ENCODE measurements around the gene RAD51AP2.
A peak's percentile ranks its signal among the peaks of the same experiment; 100 is the strongest.

Gene RAD51AP2

DNA sequence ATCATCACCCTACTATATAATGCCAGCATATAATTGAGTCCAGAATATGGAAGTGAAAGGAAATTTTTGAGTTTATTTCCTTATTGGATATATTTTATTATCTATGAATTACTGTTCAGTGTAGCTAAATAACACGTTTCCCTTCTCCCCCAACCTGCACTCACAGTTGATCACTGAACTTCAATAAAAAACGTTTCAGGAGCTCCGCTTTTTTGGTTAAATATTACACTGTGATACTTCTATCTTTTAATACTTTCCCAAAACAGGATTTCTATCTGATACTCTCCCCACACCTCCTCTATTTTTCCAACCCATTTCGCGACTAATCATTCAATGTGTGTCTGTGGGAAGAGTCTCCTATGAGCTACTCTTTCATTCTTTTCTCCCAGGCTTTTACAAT lies 29.5 kb upstream of the RAD51AP2 start:
- Histone ChIP-seq H3K4me1 (ENCODE audit: insufficient read depth, insufficient read length) (peaks cover 2% of the 10 kb centered on the region), H3K27me3 (ENCODE audit: insufficient read depth, insufficient read length) (peaks cover 3% of the 10 kb centered on the region), H3K36me3 (ENCODE audit: insufficient read depth, insufficient read length, low read length) (no peaks in the 10 kb centered on the region), H3K4me3 (ENCODE audit: insufficient read length, low read depth) (no peak overlapping the region), H3K9me3 (ENCODE audit: insufficient read depth, low read length) (no peaks in the 10 kb centered on the region), H3K9ac (ENCODE audit: insufficient read length, low read depth) (no peak overlapping the region)
- TF ChIP-seq SUZ12 (IDR thresholded peaks at IDR 0.05; ENCODE audit: extremely low read depth, insufficient read depth, insufficient read length) = no peak
- TF ChIP-seq YY1 (IDR thresholded peaks at IDR 0.05; ENCODE audit: insufficient read depth, insufficient read length) = no peak
- no peak for TF ChIP-seq ZNF274 (IDR thresholded peaks at IDR 0.05; ENCODE audit: low read depth, low read length)
- no peak for DNase-seq (ENCODE audit: low read depth, low spot score)

DNA sequence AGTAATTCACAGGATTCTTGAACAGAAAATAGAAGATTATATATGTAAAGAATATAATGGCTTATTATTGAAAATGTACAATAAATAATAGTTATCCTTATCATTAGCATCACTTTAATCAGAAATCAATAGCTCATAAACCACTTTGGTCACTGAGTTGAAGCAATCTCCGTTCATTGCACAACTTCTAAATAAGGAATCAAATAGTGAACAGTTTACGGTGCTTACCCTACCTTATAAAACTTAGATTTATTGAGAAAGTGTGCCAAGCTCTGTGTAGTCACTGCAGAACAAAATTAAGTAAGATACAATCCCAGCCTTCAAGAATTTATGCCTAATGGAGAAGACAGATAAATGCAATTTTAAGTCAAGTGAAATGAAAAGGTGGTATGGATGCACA lies 29.0 kb upstream of the RAD51AP2 start:
- H3K9me3 ChIP-seq (ENCODE audit: insufficient read depth, low read length) = no peaks in the 10 kb centered on the region
- DNase-seq (ENCODE audit: low read depth, low spot score) = no peak
- no peak overlapping the region for H3K9ac ChIP-seq (ENCODE audit: insufficient read length, low read depth)
- H3K4me1 ChIP-seq (ENCODE audit: insufficient read depth, insufficient read length) = peaks cover 2% of the 10 kb centered on the region
- no peak for TF ChIP-seq ZNF274 (IDR thresholded peaks at IDR 0.05; ENCODE audit: low read depth, low read length)
- TF ChIP-seq YY1 (IDR thresholded peaks at IDR 0.05; ENCODE audit: insufficient read depth, insufficient read length) = no peak
- no peak for TF ChIP-seq SUZ12 (IDR thresholded peaks at IDR 0.05; ENCODE audit: extremely low read depth, insufficient read depth, insufficient read length)
- H3K36me3 ChIP-seq (ENCODE audit: insufficient read depth, insufficient read length, low read length) = no peaks in the 10 kb centered on the region
- H3K4me3 ChIP-seq (ENCODE audit: insufficient read length, low read depth) = no peak overlapping the region
- peaks cover 8% of the 10 kb centered on the region for H3K27me3 ChIP-seq (ENCODE audit: insufficient read depth, insufficient read length)

DNA sequence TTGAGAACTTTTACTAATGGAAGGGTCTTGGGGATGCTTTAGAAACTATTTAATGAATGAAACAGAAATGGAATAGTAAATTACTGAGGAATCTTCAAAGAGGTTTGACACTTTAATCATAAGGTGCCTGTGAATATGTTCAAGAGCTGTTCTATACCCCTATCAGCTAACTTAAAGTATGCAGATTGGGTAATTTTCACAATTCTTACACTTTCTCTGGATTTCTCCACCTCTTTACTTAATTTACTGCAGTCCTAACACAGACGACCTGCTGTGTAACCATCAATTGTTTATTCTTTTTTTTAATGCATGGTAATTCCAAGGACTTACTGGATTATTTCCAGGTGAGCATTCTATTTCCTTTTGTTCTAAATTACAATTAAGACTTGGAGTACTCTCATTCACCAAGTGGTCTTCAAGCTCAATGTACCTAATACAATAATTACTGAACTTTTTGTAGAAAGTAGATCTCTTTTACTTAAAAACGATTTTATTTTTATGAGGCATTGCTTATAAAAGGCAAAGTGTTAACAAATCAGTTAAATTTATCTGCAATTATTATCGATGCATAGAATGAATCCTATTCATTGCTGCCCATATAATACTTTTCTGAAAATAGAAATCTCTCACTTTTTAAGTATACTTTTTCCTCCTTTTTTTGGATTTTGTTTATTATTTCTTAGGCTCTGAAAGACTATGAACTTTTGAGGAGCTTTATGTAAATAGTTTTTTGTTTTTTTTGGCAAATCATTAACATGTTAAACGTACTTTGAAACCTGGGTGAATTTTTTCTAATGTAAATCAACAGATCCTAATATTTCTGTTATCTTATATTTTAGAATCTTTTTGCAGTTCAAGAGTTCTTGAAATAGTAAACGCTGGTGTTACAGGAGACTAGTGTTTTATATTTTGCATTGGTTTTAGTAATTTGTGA lies 27.7 kb upstream of the RAD51AP2 start:
- H3K36me3 ChIP-seq (ENCODE audit: insufficient read depth, insufficient read length, low read length) = no peaks in the 10 kb centered on the region
- H3K27me3 ChIP-seq (ENCODE audit: insufficient read depth, insufficient read length) = peaks cover 21% of the 10 kb centered on the region
- no peak overlapping the region for H3K9ac ChIP-seq (ENCODE audit: insufficient read length, low read depth)
- no peak overlapping the region for H3K4me3 ChIP-seq (ENCODE audit: insufficient read length, low read depth)
- TF ChIP-seq ZNF274 (IDR thresholded peaks at IDR 0.05; ENCODE audit: low read depth, low read length) (no peak), YY1 (IDR thresholded peaks at IDR 0.05; ENCODE audit: insufficient read depth, insufficient read length) (no peak)
- peaks cover 2% of the 10 kb centered on the region for H3K4me1 ChIP-seq (ENCODE audit: insufficient read depth, insufficient read length)
- H3K9me3 ChIP-seq (ENCODE audit: insufficient read depth, low read length) = no peaks in the 10 kb centered on the region
- DNase-seq (ENCODE audit: low read depth, low spot score) = no peak

DNA sequence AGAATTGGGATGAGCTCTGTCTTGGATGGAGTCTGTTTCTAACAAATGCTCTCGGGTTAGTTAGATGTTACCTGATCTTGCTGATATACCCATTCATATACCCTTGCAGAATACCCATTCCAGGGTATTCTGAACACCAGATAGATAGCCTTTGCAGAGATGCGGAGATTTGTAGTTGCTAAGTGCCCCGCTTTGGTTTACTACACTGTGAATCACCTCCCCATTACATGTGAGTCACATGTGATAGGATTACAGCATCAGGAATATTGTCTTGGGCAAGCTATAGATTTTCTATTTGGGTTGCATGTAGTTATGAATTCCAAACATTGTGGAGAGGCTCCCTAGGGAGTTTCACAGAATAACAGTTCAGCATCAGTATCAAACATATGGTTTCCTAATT lies 26.0 kb upstream of the RAD51AP2 start:
- H3K9me3 ChIP-seq (ENCODE audit: insufficient read depth, low read length) = no peaks in the 10 kb centered on the region
- TF ChIP-seq ZNF274 (IDR thresholded peaks at IDR 0.05; ENCODE audit: low read depth, low read length) (no peak), SUZ12 (IDR thresholded peaks at IDR 0.05; ENCODE audit: extremely low read depth, insufficient read depth, insufficient read length) (no peak)
- no peaks in the 10 kb centered on the region for H3K36me3 ChIP-seq (ENCODE audit: insufficient read depth, insufficient read length, low read length)
- H3K9ac ChIP-seq (ENCODE audit: insufficient read length, low read depth) = no peak overlapping the region
- H3K4me1 ChIP-seq (ENCODE audit: insufficient read depth, insufficient read length) = peaks cover 2% of the 10 kb centered on the region
- H3K4me3 ChIP-seq (ENCODE audit: insufficient read length, low read depth) = no peak overlapping the region
- no peak for DNase-seq (ENCODE audit: low read depth, low spot score)
- H3K27me3 ChIP-seq (ENCODE audit: insufficient read depth, insufficient read length) = peaks cover 23% of the 10 kb centered on the region

DNA sequence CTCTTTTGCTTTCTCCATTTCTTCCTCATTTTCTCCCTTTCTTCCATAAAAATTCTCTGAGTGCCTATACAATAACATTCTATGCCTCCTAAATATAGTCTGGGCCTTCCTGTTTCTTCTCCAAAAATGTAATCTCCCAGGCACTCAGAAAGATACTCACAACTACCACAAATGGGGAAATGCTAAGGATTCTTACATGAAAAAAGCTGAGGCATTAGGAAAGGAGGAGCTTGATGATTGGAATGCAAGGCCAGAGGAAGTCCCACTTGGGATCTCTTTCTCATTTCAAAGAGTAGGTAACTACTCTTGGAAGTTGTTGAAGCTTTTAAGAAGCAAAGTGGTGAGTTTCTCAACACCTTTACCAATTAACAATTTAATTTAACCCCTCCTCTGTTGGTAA lies 25.6 kb upstream of the RAD51AP2 start:
- no peak overlapping the region for H3K9ac ChIP-seq (ENCODE audit: insufficient read length, low read depth)
- peaks cover 2% of the 10 kb centered on the region for H3K4me1 ChIP-seq (ENCODE audit: insufficient read depth, insufficient read length)
- peaks cover 24% of the 10 kb centered on the region for H3K27me3 ChIP-seq (ENCODE audit: insufficient read depth, insufficient read length)
- H3K9me3 ChIP-seq (ENCODE audit: insufficient read depth, low read length) = no peaks in the 10 kb centered on the region
- no peak overlapping the region for H3K4me3 ChIP-seq (ENCODE audit: insufficient read length, low read depth)
- no peaks in the 10 kb centered on the region for H3K36me3 ChIP-seq (ENCODE audit: insufficient read depth, insufficient read length, low read length)
- peak; percentile 57 for DNase-seq (ENCODE audit: low read depth, low spot score)
- TF ChIP-seq SUZ12 (IDR thresholded peaks at IDR 0.05; ENCODE audit: extremely low read depth, insufficient read depth, insufficient read length) (no peak), ZNF274 (IDR thresholded peaks at IDR 0.05; ENCODE audit: low read depth, low read length) (no peak), YY1 (IDR thresholded peaks at IDR 0.05; ENCODE audit: insufficient read depth, insufficient read length) (no peak)

DNA sequence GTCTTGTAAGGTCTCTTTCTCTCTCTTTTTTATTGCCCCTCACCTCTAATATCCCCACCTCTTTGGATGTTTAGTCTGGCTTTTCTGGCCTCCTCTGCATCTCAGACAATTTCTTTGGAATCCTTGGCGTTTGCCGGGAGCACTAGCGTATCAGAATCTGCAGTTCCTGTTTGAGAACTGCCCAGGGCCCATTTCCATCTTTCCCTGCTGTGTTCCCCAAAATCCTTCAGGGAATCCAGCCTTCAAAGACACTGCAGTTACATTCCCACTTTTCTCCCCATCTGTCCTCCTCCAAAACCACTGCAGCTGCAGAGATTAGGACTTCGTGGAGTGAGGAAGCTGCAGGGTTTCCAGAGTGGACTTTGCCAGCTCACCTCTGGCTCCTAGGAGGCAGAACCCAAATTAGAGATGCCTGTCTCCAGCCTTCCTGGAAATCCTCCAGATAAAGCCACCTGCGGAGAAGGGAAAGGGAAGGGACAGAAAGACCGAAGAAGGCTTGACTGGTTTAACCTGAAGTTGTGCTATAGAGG lies 25.0 kb upstream of the RAD51AP2 start:
- no peak for DNase-seq (ENCODE audit: low read depth, low spot score)
- Histone ChIP-seq H3K4me1 (ENCODE audit: insufficient read depth, insufficient read length) (peaks cover 2% of the 10 kb centered on the region), H3K36me3 (ENCODE audit: insufficient read depth, insufficient read length, low read length) (no peaks in the 10 kb centered on the region), H3K4me3 (ENCODE audit: insufficient read length, low read depth) (no peak overlapping the region), H3K27me3 (ENCODE audit: insufficient read depth, insufficient read length) (peaks cover 29% of the 10 kb centered on the region), H3K9me3 (ENCODE audit: insufficient read depth, low read length) (no peaks in the 10 kb centered on the region), H3K9ac (ENCODE audit: insufficient read length, low read depth) (no peak overlapping the region)
- TF ChIP-seq YY1 (IDR thresholded peaks at IDR 0.05; ENCODE audit: insufficient read depth, insufficient read length) (no peak), ZNF274 (IDR thresholded peaks at IDR 0.05; ENCODE audit: low read depth, low read length) (no peak), SUZ12 (IDR thresholded peaks at IDR 0.05; ENCODE audit: extremely low read depth, insufficient read depth, insufficient read length) (no peak)

DNA sequence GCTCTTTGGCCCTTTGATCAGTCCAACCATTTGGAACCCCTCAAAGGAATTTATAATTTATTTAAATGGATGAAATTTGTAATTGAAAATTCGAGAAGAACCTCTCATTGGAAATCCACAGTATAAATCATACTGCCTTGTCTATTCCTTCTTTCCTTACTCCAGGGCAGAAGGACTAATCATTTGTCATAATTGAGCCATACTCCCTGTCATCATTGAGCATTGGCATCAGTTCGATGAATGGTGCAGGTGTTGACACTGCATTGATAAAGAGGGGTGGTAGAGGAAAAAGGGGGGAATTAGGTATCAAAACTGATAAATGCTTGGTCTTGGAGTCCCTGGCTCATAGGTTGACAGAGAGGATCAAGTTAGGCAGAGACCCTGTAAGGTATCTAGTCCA lies 24.2 kb upstream of the RAD51AP2 start:
- Histone ChIP-seq H3K9me3 (ENCODE audit: insufficient read depth, low read length) (no peaks in the 10 kb centered on the region), H3K9ac (ENCODE audit: insufficient read length, low read depth) (no peak overlapping the region), H3K36me3 (ENCODE audit: insufficient read depth, insufficient read length, low read length) (no peaks in the 10 kb centered on the region), H3K4me1 (ENCODE audit: insufficient read depth, insufficient read length) (peaks cover 2% of the 10 kb centered on the region), H3K27me3 (ENCODE audit: insufficient read depth, insufficient read length) (peaks cover 36% of the 10 kb centered on the region), H3K4me3 (ENCODE audit: insufficient read length, low read depth) (no peak overlapping the region)
- no peak for DNase-seq (ENCODE audit: low read depth, low spot score)
- TF ChIP-seq ZNF274 (IDR thresholded peaks at IDR 0.05; ENCODE audit: low read depth, low read length) (no peak), YY1 (IDR thresholded peaks at IDR 0.05; ENCODE audit: insufficient read depth, insufficient read length) (no peak), SUZ12 (IDR thresholded peaks at IDR 0.05; ENCODE audit: extremely low read depth, insufficient read depth, insufficient read length) (no peak)
